ENCODE results near the gene DOCK4.

Gene DOCK4

DNA sequence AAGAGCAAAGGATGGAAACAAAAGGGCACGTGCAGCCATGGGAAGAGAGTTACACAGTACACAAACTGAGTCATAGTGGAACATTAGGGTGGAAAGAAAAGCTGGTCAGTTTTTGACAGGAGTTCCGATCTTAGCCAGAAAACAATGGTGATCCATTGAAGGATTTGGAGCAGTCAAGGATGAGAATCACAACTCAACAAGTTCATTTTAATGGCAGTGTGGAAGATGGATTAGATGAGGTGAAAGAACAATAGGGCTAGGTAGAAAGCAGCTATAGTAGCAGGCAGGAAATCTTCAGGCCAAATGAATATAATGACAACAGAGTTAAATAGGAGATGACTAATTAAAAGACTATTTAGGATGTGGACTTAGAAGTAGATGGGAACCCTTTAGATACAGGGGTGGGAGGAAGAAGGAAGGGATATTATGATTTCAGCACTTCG is 136.3 kb downstream of the DOCK4 start:
- no peak for DNase-seq

DNA sequence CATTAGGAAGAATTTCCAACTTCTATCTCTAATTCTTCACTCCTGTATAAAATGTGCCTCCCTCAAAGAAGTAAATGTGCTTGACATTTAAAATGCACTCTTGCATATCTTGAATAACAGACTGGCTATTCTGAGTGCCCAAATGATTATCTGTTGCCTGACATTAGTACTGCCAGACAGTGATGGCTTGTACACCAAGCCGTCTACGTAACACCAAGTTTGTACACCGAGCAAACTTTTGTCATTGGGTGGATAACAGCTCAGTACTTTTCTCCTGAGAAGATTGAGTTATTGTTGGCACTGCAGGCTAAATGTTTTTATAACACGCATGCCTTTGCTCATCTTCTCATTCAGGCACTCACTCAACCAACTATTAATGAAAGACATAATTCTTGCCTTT is 137.2 kb downstream of the DOCK4 start:
- DNase-seq: no peak

DNA sequence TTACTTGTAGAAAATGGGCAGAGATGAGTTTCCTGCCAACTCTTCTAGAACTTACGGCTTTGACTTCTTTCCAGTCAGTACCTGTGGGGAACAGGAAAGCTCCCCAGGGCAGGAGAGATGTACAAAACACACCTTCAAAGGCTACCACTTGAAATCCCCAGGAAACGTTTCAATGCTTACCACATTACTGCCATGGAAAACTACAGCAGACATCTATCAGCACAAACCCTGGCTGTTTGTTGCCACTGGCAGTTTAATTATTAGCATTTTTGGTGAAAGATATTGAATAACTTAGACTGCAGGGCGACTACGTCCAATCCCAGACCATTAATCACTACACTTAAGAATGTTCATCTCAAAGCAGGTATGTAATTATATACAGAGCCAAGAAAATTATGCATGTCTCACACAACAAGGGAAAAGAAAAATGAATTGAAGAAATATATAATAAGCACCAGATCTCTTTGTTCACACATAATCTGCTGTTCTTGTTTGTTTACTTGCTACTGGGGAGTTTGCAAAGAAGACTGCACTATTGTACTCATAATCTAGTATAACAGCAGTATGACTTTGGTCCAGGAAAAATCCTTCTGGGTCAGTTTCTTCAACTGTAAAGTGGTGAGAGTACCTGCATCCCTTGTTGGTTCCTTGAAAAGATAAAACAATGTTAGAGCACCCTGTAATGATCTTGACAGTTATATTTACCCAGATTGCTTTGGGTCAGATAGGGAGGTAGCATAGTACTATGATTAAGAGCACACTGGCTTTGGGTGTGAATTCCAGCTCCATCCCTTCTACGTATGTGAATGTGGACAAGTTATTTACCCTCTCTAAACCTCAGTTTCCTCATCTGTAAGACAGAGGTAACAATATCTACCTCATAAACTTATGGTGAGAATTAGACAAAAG is 138.3 kb downstream of the DOCK4 start:
- no peak for DNase-seq

DNA sequence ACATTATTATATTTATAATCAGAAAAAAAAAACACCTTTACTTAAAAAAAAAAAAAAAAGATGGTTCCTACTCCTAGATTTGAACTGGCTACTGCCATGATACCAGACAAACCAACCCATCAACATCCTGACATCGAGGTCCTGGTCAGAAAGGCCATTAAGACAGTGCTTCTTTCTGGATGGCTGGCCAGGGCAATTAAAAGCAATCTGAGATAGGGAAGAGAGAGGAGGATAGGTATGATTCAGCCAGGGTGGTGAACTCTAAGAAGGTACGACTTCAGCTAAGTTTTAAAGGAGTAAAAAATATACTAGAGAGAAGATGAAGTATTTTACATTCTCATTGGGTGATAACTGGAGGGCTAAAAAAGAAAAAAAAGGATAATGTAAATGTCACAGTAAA is 139.0 kb downstream of the DOCK4 start:
- DNase-seq: no peak

DNA sequence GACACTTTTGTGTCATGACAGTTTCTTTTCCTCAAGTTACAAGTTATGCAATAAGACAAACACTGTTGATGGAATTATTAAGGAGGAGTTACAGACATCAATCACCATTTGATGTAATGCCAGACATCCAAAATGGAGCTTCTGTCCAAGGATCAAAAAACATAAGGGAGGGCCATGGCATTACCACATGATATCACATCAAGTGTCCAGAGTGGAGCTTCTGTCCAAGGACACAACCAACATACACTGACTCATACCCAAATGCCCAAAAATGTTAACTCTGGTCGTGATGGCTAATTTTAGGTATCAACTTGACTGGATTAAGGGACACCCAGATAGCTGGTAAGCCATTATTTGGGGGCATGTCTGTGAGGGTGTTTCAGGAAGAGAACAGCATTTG is 140.4 kb downstream of the DOCK4 start:
- DNase-seq: no peak

DNA sequence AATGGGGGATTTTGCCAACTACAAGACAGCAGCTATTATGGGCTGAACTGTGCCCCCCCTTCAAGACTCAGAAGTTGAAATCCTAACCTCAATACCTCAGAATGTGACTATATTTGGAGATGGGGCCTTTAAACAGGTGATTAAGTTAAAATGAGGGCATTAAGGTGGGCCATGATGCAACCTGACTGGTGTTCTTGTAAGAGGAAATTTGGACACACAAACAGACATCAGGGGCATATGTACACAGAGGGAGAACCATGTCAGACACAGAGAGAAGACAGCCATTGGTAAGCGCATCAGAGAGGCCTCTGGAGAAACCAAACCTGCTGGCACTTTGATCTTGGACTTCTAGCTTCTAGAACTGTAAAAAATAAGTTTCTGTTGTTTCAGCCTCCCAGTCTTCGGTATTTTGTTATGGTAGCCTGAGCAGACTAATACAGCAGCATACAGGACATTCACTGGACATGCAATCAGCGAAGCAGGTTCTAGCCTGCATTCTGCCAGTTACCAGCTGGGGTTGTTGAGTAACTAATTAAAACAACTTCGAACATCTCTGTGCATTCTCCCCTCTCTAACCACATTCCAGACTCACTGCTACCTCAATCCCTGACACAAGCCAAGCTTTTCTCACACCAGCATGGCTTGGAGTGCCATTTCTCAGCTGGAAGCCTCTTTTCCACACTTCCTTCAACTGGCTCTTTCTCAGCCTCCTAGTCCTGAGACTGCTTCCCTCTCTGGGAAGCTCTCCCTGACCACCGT is 141.4 kb downstream of the DOCK4 start:
- DNase-seq: no peak

GRCh38 chr7:112063974-112064373 is 142.2 kb downstream of the DOCK4 start:
- DNase-seq: no peak

DNA sequence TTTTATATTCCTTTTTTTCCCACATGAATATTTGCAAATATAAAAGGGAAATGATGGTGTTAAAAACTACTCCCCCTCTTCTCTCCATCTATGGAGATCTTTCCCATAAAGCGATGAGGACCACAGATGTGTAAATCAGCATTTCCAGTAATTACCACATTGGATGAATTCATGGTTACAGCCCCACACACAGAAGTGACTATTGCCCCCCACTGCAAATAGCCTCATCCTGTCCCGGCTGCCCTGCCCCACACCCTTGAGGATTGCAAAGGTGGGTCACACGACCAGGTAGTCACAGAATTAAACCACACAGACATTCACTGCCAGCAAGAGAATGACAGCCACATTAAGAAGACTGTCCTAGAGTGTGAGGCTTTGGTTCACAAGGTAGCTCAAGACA is 145.1 kb downstream of the DOCK4 start:
- DNase-seq: no peak

DNA sequence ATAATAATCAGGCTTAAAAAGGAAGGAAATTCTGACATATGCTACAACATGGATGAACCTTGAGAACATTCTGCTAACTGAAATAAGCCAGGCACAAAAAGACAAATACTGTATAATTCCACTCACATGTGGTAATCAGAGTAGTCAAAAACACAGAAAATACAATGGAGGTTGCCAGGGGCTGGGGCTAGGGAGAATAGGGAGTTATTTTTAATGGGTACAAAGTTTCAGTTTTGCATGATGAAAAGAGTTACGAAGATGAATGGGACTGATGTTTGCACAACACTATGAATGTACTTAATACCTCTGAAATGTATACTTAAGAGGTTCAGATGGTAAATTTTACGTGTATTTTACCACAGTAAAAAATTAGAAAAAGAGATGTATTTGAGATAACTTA is 145.6 kb downstream of the DOCK4 start:
- no peak for DNase-seq

DNA sequence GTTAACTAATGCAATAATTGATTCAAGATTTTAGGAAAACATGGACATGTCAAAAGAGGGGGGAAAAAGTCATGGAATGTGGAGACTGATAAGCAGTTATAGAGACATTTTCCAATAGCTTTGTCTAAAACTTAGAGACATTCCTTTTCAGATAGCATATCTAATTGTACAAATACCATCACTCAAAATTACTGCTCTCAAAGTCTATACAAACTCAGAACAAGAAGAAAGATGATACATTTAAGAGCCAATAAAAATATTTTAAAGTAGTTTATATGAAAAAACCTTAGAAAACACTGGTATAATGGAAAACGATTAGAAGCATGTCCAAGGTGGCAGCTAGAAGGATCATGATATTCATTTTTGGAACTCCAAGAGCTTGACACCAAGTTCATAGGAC is 146.5 kb downstream of the DOCK4 start:
- DNase-seq: no peak

- DNase-seq: no peak
These were observed 147.5 kb downstream of the DOCK4 start for GRCh38 chr7:112058686-112059085.

DNA sequence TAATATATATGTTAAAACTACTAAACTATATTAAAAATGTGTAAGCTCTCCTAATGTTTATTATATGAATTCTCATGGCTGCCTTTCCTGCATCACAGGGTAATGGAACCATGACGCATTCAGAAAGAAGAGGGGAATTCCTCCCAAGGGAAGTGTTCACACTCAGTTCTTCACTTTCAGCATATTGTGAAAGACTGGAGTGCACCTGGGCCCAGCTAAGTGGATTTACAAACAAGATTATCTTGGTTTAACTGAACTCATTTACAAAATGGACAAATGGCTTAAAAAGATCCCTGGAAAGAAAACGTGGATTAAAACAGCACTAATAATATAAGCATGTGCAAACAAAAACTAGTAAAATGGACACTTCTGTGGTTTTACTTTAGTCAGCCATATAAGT is 149.8 kb downstream of the DOCK4 start:
- peak; percentile 44 for DNase-seq

DNA sequence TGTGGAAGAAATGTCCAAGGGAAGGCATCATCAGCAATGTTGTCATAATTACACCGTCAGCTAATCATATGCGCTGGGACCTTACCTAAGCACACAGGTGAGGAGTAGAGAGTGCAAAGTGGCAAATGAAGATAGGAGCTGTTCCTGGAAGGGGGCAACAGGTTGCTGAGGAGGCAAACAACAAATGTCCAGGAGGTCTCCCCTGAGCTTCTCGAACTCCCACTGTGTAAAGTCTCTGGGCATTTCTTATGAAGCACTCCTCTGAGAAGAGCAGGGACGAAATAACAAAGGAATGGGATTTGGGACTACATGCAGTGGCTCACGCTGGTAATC is 152.5 kb downstream of the DOCK4 start:
- DNase-seq: no peak

GRCh38 chr7:112052993-112053736 is 153.0 kb downstream of the DOCK4 start:
- no peak for DNase-seq

GRCh38 chr7:112052498-112052897 is 153.7 kb downstream of the DOCK4 start:
- DNase-seq: no peak

DNA sequence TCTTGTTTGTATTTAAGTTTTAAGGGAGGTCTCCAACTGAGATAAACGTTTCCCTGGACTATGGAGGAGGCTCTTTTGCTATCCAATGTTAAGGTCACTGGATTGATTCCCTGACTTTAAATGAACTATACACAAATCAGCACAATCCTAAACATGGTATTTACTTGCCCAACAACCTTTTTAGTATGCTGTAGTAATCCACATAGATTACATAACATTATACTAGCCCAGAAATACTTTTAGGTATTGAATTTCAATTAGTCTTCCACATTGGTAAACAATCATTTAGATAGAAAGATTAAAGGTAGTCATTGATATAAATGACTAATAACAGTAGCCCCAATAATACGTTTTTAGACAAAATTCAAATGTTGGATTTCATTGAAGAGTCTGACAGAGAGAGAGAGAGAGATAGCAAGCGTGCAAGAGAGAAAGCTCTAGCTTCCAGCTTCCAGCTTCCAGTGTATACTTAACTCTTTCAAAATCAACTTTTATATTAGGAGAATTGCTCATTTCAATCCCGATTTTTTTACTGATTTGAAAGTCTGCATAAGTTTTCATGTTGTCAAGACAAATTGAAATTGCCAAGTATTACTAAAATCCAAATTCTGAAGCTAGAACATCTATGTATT is 155.8 kb downstream of the DOCK4 start:
- no peak for DNase-seq

GRCh38 chr7:112049555-112050249 is 156.5 kb downstream of the DOCK4 start:
- DNase-seq: no peak

GRCh38 chr7:112047421-112047820 is 158.8 kb downstream of the DOCK4 start:
- DNase-seq: no peak

GRCh38 chr7:112045222-112045621 is 161.0 kb downstream of the DOCK4 start:
- no peak for DNase-seq

- DNase-seq: peak; percentile 22
These were observed 163.6 kb downstream of the DOCK4 start for GRCh38 chr7:112042631-112043030.

- no peak for DNase-seq
These were observed 167.8 kb downstream of the DOCK4 start for GRCh38 chr7:112038353-112038752.

DNA sequence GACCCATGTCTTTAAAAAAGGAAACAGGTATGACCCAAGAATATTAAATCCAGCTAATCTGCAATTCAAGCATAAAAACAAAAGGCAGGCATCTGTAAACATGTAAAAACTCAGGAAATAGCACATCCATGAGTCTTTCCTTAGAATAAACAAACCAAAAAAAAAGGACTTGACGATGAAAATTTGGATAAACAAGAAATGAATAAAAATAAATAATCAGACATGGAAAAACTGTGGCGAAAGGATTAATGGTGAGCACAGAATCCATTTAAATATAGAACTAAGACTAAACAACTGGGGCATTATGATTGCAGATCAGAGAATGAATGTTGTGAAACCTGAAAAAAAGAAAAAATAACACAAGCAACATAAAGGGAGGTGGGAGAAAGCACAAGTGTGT is 170.1 kb downstream of the DOCK4 start:
- DNase-seq: no peak
